GM18517 (cell line): ENCODE results near the gene CENPV.

Experiments
- ATAC-seq: cut with Tn5 transposase; IDR thresholded peaks from one replicate; pipeline ENCODE4 v1.9.1; 2021; ENCODE audit warnings: mild to moderate bottlenecking, moderate library complexity; ENCODE audit not compliant: unreplicated experiment

The CENPV gene

GRCh38 chr17:16363749-16364536, 10.7 kb upstream of the CENPV start:
- ATAC-seq = peak; percentile 72

- ATAC-seq = no peak
These were observed 8.6 kb upstream of the CENPV start for GRCh38 chr17:16361874-16362273.

- no peak for ATAC-seq
These were observed 5.1 kb upstream of the CENPV start for GRCh38 chr17:16358394-16358793.

GRCh38 chr17:16354585-16354984, 1.3 kb upstream of the CENPV start:
- ATAC-seq = no peak

- peak; percentile 58 for ATAC-seq
These were observed 477 bp downstream of the CENPV start for GRCh38 chr17:16352667-16353316.

- no peak for ATAC-seq
These were observed 984 bp downstream of the CENPV start for GRCh38 chr17:16352303-16352666.

GRCh38 chr17:16351831-16352230, 1.4 kb downstream of the CENPV start:
- ATAC-seq = no peak

- ATAC-seq = no peak
These were observed 3.8 kb downstream of the CENPV start for GRCh38 chr17:16349431-16349830.

- ATAC-seq = no peak
These were observed 4.7 kb downstream of the CENPV start for GRCh38 chr17:16348586-16348985.

- no peak for ATAC-seq
These were observed 6.5 kb downstream of the CENPV start for GRCh38 chr17:16346721-16347271.

- no peak for ATAC-seq
These were observed 7.7 kb downstream of the CENPV start for GRCh38 chr17:16345565-16345964.

GRCh38 chr17:16343569-16343968, 9.7 kb downstream of the CENPV start:
- ATAC-seq = no peak

GRCh38 chr17:16342979-16343378, 10.3 kb downstream of the CENPV start:
- no peak for ATAC-seq

- no peak for ATAC-seq
These were observed 13.3 kb downstream of the CENPV start for GRCh38 chr17:16339959-16340358.

GRCh38 chr17:16339402-16339801, 13.9 kb downstream of the CENPV start:
- no peak for ATAC-seq

- ATAC-seq = no peak
These were observed 14.9 kb downstream of the CENPV start for GRCh38 chr17:16338391-16338790.

GRCh38 chr17:16329519-16330271, 23.6 kb downstream of the CENPV start:
- ATAC-seq = no peak

- ATAC-seq = no peak
These were observed 24.3 kb downstream of the CENPV start for GRCh38 chr17:16328997-16329396.

- ATAC-seq = no peak
These were observed 26.3 kb downstream of the CENPV start for GRCh38 chr17:16327018-16327417.

- no peak for ATAC-seq
These were observed 27.3 kb downstream of the CENPV start for GRCh38 chr17:16325964-16326363.

- no peak for ATAC-seq
These were observed 30.6 kb downstream of the CENPV start for GRCh38 chr17:16322636-16323035.

- no peak for ATAC-seq
These were observed 33.3 kb downstream of the CENPV start for GRCh38 chr17:16319969-16320368.
